ENCODE measurements around the gene SLC25A28. TPM values are rescaled to one million over a fixed set of nuclear protein-coding genes. Genes with fewer than 3 reads are reported as not detected.
A peak's percentile ranks its signal among the peaks of the same experiment; 100 is the strongest.
"Not testable (repeated sequence)": the region's sequence is repeated elsewhere in the genome, so short reads cannot be mapped to it uniquely, and the experiment has no call there.

Gene SLC25A28
- total RNA-seq, 6 experiments from 2014 or later: 17.1 to 33.8 (median 23.4) TPM

- no peak for ATAC-seq
- H3K27me3 ChIP-seq: no peaks in the 10 kb centered on the region
Observed at GRCh38 chr10:99629625-99629978, 9.4 kb upstream of the SLC25A28 start.

GRCh38 chr10:99628923-99629624, 8.8 kb upstream of the SLC25A28 start:
- H3K27ac ChIP-seq: no peak overlapping the region
- TF ChIP-seq, protein P1, sequence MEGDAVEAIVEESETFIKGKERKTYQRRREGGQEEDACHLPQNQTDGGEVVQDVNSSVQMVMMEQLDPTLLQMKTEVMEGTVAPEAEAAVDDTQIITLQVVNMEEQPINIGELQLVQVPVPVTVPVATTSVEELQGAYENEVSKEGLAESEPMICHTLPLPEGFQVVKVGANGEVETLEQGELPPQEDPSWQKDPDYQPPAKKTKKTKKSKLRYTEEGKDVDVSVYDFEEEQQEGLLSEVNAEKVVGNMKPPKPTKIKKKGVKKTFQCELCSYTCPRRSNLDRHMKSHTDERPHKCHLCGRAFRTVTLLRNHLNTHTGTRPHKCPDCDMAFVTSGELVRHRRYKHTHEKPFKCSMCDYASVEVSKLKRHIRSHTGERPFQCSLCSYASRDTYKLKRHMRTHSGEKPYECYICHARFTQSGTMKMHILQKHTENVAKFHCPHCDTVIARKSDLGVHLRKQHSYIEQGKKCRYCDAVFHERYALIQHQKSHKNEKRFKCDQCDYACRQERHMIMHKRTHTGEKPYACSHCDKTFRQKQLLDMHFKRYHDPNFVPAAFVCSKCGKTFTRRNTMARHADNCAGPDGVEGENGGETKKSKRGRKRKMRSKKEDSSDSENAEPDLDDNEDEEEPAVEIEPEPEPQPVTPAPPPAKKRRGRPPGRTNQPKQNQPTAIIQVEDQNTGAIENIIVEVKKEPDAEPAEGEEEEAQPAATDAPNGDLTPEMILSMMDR (IDR thresholded peaks at IDR 0.05): no peak
- no peak for TF ChIP-seq POLR2A (IDR thresholded peaks at IDR 0.05)
- H3K4me1 ChIP-seq: no peaks in the 10 kb centered on the region
- H3K27me3 ChIP-seq: no peaks in the 10 kb centered on the region
- H3K4me3 ChIP-seq: no peak overlapping the region
- no peaks in the 10 kb centered on the region for H3K9me3 ChIP-seq
- no peak for DNase-seq
- 85% methylated on average over 1 of the region's 1 CpG for WGBS (ENCODE audit: insufficient coverage, low coverage, low lambda C conversion rate, missing lambda C conversion rate)
- no peaks in the 10 kb centered on the region for H3K36me3 ChIP-seq
- ATAC-seq: no peak
- intact Hi-C loops (cut with DNase I): loop anchor here (10.0 kb wide), 2 partner anchors 66 to 86 kb away; no protein-coding TSS in a partner anchor

More at GRCh38 chr10:99629625-99629978, 9.4 kb upstream of the SLC25A28 start:
- H3K27ac ChIP-seq: no peak overlapping the region
- intact Hi-C loops (cut with DNase I): loop anchor here (10.0 kb wide), 2 partner anchors 65 to 85 kb away; no protein-coding TSS in a partner anchor
- H3K4me1 ChIP-seq: no peaks in the 10 kb centered on the region
- no peak for DNase-seq
- WGBS (ENCODE audit: insufficient coverage, low coverage, low lambda C conversion rate, missing lambda C conversion rate): no CpG with 5 or more reads among the region's 3 CpGs
- no peak overlapping the region for H3K4me3 ChIP-seq
- H3K9me3 ChIP-seq: no peaks in the 10 kb centered on the region
- no peaks in the 10 kb centered on the region for H3K36me3 ChIP-seq
- TF ChIP-seq POLR2A (IDR thresholded peaks at IDR 0.05): no peak
- TF ChIP-seq, protein P1 (IDR thresholded peaks at IDR 0.05): no peak

DNA sequence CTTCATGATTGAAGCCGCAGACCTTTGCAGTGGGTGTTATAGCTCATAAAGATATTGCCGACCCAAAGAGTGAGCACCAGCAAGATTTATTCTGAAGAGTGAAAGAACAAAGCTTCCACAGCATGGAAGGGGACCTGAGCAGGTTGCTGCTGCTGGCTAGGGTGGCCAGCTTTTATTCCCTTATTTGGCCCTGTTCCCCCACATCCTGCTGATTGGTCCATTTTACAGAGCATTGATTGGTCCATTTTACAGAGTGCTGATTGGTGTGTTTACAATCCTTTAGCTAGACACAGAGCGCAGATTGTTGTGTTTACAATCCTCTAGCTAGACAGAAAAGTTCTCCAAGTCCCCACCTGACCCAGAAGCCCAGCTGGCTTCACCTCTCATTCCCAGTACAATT, 4.9 kb upstream of the SLC25A28 start:
- not testable (repeated sequence) for H3K4me1 ChIP-seq, ATAC-seq, H3K4me3 ChIP-seq, H3K27me3 ChIP-seq, DNase-seq, H3K36me3 ChIP-seq, H3K9me3 ChIP-seq, H3K27ac ChIP-seq
- intact Hi-C loops (cut with DNase I): loop anchor here (10.0 kb wide), 2 partner anchors 70 to 90 kb away; no protein-coding TSS in a partner anchor
- 100% methylated on average over 1 of the region's 3 CpGs for WGBS (ENCODE audit: insufficient coverage, low coverage, low lambda C conversion rate, missing lambda C conversion rate)

- no peaks in the 10 kb centered on the region for H3K36me3 ChIP-seq
- intact Hi-C loops (cut with DNase I): loop anchor here (10.0 kb wide), 2 partner anchors 71 to 91 kb away; no protein-coding TSS in a partner anchor
- TF ChIP-seq, protein P1 (IDR thresholded peaks at IDR 0.05): no peak
- no peak for TF ChIP-seq POLR2A (IDR thresholded peaks at IDR 0.05)
- DNase-seq (no peak), ATAC-seq (no peak)
- H3K4me3 ChIP-seq: no peak overlapping the region
- H3K9me3 ChIP-seq: no peaks in the 10 kb centered on the region
- H3K27me3 ChIP-seq: no peaks in the 10 kb centered on the region
- H3K4me1 ChIP-seq: peaks cover 0 to 7% (median 3%) of the 10 kb centered on the region in 4 donors
- H3K27ac ChIP-seq: no peak overlapping the region
Observed at GRCh38 chr10:99623919-99624318, 3.7 kb upstream of the SLC25A28 start.

GRCh38 chr10:99621454-99622251, 1.4 kb upstream of the SLC25A28 start:
- H3K4me1 ChIP-seq: peaks cover 0 to 21% (median 9%) of the 10 kb centered on the region in 4 donors
- no peaks in the 10 kb centered on the region for H3K9me3 ChIP-seq
- TF ChIP-seq, protein P1 (IDR thresholded peaks at IDR 0.05): no peak
- TF ChIP-seq POLR2A (IDR thresholded peaks at IDR 0.05): peak; percentile 95
- intact Hi-C loops (cut with DNase I): loop anchor here (10.0 kb wide), 2 partner anchors 73 to 93 kb away; no protein-coding TSS in a partner anchor
- 15% methylated on average over 25 of the region's 31 CpGs for WGBS (ENCODE audit: insufficient coverage, low coverage, low lambda C conversion rate, missing lambda C conversion rate)
- no peaks in the 10 kb centered on the region for H3K36me3 ChIP-seq
- peak in 1 of 3 donors; percentile 33 for DNase-seq
- peak in 3 of 4 donors; percentile 20 to 33 (median 21) for ATAC-seq
- peak overlapping the region; percentile 94 to 98 (median 97) for H3K27ac ChIP-seq
- peak overlapping the region; percentile 53 to 81 (median 80) for H3K4me3 ChIP-seq
- no peaks in the 10 kb centered on the region for H3K27me3 ChIP-seq
